Measurements from ENCODE around the gene MAMDC2. TPM values are rescaled to one million over a fixed set of nuclear protein-coding genes. Genes with fewer than 3 reads are reported as not detected.

The MAMDC2 gene
- total RNA-seq, 1 experiment from 2014 or later, result 4.6 TPM

GRCh38 chr9:70073193-70073592 is 29.5 kb downstream of the MAMDC2 start:
- Histone ChIP-seq H2BK120ac (ENCODE audit: low read depth, low read length, poor library complexity, severe bottlenecking) (no peak overlapping the region), H3K27me3 (ENCODE audit: insufficient read depth, low read length) (no peaks in the 10 kb centered on the region), H3K9ac (ENCODE audit: extremely low read depth, insufficient read length, low read length) (no peak overlapping the region), H2BK20ac (ENCODE audit: low read depth, low read length, poor library complexity, severe bottlenecking) (no peak overlapping the region), H3K14ac (ENCODE audit: insufficient read depth, low read length) (no peak overlapping the region), H3K4ac (ENCODE audit: low read depth, low read length) (no peak overlapping the region), H3K4me2 (ENCODE audit: insufficient read depth, insufficient read length, low read length) (no peak overlapping the region), H2BK12ac (ENCODE audit: insufficient read length, low read depth, low read length) (no peak overlapping the region), H3K79me1 (ENCODE audit: insufficient read depth, low read depth, low read length, poor library complexity, severe bottlenecking) (no peaks in the 10 kb centered on the region), H3T11ph (ENCODE audit: low read length) (no peak overlapping the region), H2BK5ac (ENCODE audit: insufficient read length, low read length) (no peak overlapping the region), H3K79me2 (ENCODE audit: insufficient read depth, low read length) (no peaks in the 10 kb centered on the region), H3K9me3 (ENCODE audit: control insufficient read depth, low read depth, low read length) (no peaks in the 10 kb centered on the region), H3K23ac (ENCODE audit: insufficient read length, low read depth, low read length) (no peak overlapping the region), H4K5ac (ENCODE audit: insufficient read length, low read depth, low read length) (no peak overlapping the region), H3K23me2 (ENCODE audit: insufficient read length, low read depth, low read length, poor library complexity, severe bottlenecking) (no peaks in the 10 kb centered on the region), H3K18ac (ENCODE audit: insufficient read length, low read depth, low read length) (no peak overlapping the region), H4K20me1 (ENCODE audit: control insufficient read depth, insufficient read depth, insufficient read length) (no peaks in the 10 kb centered on the region), H4K8ac (replicated peaks; ENCODE audit: insufficient read length, low read depth, low read length) (no peak overlapping the region), H2AFZ (ENCODE audit: low read length) (no peak overlapping the region), H3K56ac (ENCODE audit: insufficient read length, low read depth, low read length) (no peak overlapping the region), H3K4me1 (ENCODE audit: insufficient read depth, low read length) (no peaks in the 10 kb centered on the region), H4K91ac (ENCODE audit: insufficient read length, low read depth, low read length) (no peak overlapping the region), H3K27ac (ENCODE audit: insufficient read length, low read depth, low read length) (no peak overlapping the region), H2AK5ac (ENCODE audit: insufficient read length, low read length) (no peak overlapping the region), H2BK15ac (ENCODE audit: low read depth, low read length) (no peak overlapping the region)
- H3K9me3 Mint-ChIP-seq, result no peaks in the 10 kb centered on the region
- WGBS (ENCODE audit: extremely low coverage, insufficient read length, low lambda C conversion rate), result no CpG with 5 or more reads among the region's 2 CpGs
- TF ChIP-seq, protein P1, sequence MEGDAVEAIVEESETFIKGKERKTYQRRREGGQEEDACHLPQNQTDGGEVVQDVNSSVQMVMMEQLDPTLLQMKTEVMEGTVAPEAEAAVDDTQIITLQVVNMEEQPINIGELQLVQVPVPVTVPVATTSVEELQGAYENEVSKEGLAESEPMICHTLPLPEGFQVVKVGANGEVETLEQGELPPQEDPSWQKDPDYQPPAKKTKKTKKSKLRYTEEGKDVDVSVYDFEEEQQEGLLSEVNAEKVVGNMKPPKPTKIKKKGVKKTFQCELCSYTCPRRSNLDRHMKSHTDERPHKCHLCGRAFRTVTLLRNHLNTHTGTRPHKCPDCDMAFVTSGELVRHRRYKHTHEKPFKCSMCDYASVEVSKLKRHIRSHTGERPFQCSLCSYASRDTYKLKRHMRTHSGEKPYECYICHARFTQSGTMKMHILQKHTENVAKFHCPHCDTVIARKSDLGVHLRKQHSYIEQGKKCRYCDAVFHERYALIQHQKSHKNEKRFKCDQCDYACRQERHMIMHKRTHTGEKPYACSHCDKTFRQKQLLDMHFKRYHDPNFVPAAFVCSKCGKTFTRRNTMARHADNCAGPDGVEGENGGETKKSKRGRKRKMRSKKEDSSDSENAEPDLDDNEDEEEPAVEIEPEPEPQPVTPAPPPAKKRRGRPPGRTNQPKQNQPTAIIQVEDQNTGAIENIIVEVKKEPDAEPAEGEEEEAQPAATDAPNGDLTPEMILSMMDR (conservative IDR thresholded peaks at IDR 0.05), result no peak
- no peak for DNase-seq
- H3K36me3 Mint-ChIP-seq (ENCODE audit: insufficient read depth in 1 of 3, low read depth in 3 of 3), result no peaks in the 10 kb centered on the region
- no peak overlapping the region for H3K27ac Mint-ChIP-seq
- peaks cover 2 to 3% of the 10 kb centered on the region in 2 experiments; a peak in 2 of 4 replicates for H3K4me1 Mint-ChIP-seq
- H3K27me3 Mint-ChIP-seq (ENCODE audit: low read depth), result peaks cover 1% of the 10 kb centered on the region
- H3K4me3 Mint-ChIP-seq, result no peak overlapping the region
